ENCODE data around the gene SNPH.

Gene SNPH

GRCh38 chr20:1266167-1266973 is at the start of gene SNPH:
Gene SNPH, plus strand, starts transcription at chr20:1266294. Its CDS starts 29,946 bp downstream, at chr20:1296240.
- TF ChIP-seq NFIC (IDR thresholded peaks at IDR 0.05) (no peak), CREB1 (IDR thresholded peaks at IDR 0.05; ENCODE audit: low read depth) (no peak), TAF1 (IDR thresholded peaks at IDR 0.05; ENCODE audit: low read depth) (no peak), EGR1 (IDR thresholded peaks at IDR 0.05) (no peak), MAX (IDR thresholded peaks at IDR 0.05) (peak; percentile 46; the same call in 1 of the 2 replicates)

- TF ChIP-seq NFIC (IDR thresholded peaks at IDR 0.05) (no peak), CREB1 (IDR thresholded peaks at IDR 0.05; ENCODE audit: low read depth) (no peak), REST (IDR thresholded peaks at IDR 0.05; ENCODE audit: low read depth) (no peak), YY1 (IDR thresholded peaks at IDR 0.05; ENCODE audit: low read depth) (no peak), RAD21 (IDR thresholded peaks at IDR 0.05; ENCODE audit: low read depth) (no peak), TEAD4 (IDR thresholded peaks at IDR 0.05) (no peak), TCF12 (IDR thresholded peaks at IDR 0.05; ENCODE audit: low read depth) (no peak), FOXM1 (IDR thresholded peaks at IDR 0.05; ENCODE audit: borderline replicate concordance, low read depth) (no peak), TAF1 (IDR thresholded peaks at IDR 0.05; ENCODE audit: low read depth) (no peak), EGR1 (IDR thresholded peaks at IDR 0.05) (no peak), USF1 (IDR thresholded peaks at IDR 0.05) (no peak), MAX (IDR thresholded peaks at IDR 0.05) (no peak), EP300 (IDR thresholded peaks at IDR 0.05; ENCODE audit: borderline replicate concordance) (no peak), CEBPB (IDR thresholded peaks at IDR 0.05) (no peak), ZBTB7A (IDR thresholded peaks at IDR 0.05; ENCODE audit: low read depth) (no peak)
These were observed 41.7 kb upstream of the SNPH start for GRCh38 chr20:1224205-1224890.

- TF ChIP-seq YY1 (IDR thresholded peaks at IDR 0.05; ENCODE audit: low read depth) (no peak), USF1 (IDR thresholded peaks at IDR 0.05) (no peak), EGR1 (IDR thresholded peaks at IDR 0.05) (no peak), CEBPB (IDR thresholded peaks at IDR 0.05) (no peak), FOXM1 (IDR thresholded peaks at IDR 0.05; ENCODE audit: borderline replicate concordance, low read depth) (no peak), RAD21 (IDR thresholded peaks at IDR 0.05; ENCODE audit: low read depth) (no peak), NFIC (IDR thresholded peaks at IDR 0.05) (no peak), TCF12 (IDR thresholded peaks at IDR 0.05; ENCODE audit: low read depth) (no peak), REST (IDR thresholded peaks at IDR 0.05; ENCODE audit: low read depth) (no peak), MAX (IDR thresholded peaks at IDR 0.05) (no peak), TEAD4 (IDR thresholded peaks at IDR 0.05) (no peak), CREB1 (IDR thresholded peaks at IDR 0.05; ENCODE audit: low read depth) (no peak), TAF1 (IDR thresholded peaks at IDR 0.05; ENCODE audit: low read depth) (no peak), ZBTB7A (IDR thresholded peaks at IDR 0.05; ENCODE audit: low read depth) (no peak), EP300 (IDR thresholded peaks at IDR 0.05; ENCODE audit: borderline replicate concordance) (no peak)
These were observed 40.8 kb upstream of the SNPH start for GRCh38 chr20:1225263-1225782.

GRCh38 chr20:1225783-1226654 is 40.1 kb upstream of the SNPH start, which contains the start of gene RAD21L1:
Gene RAD21L1, plus strand, starts transcription at chr20:1226044. Its CDS starts 2,410 bp downstream, at chr20:1228454.
- TF ChIP-seq MAX (IDR thresholded peaks at IDR 0.05) (peak; percentile 86), TCF12 (IDR thresholded peaks at IDR 0.05; ENCODE audit: low read depth) (no peak)

Data from Ishikawa (cell line).